CD4-positive, alpha-beta T cell (primary cell): ENCODE measurements around the gene ENTR1. TPM values are rescaled to one million over a fixed set of nuclear protein-coding genes. Genes with fewer than 3 reads are reported as not detected.

Source experiments
- ATAC-seq: fragments of 200-7000 bp; cut with Tn5 transposase; one replicate; pipeline ENCODE4 v1.10.0; 2022; ENCODE audit warnings: mild to moderate bottlenecking; ENCODE audit not compliant: poor library complexity
- CTCF ChIA-PET: fragments of 350-600 bp; sonication (Branson Sonifier 250); formaldehyde crosslinking; loops from one replicate; lab custom pipeline; 2021; ENCODE audit warnings: antibody characterized with exemption, inconsistent platforms; lab: Charles Lee
- POLR2A ChIA-PET: fragments of 350-600 bp; sonication (Branson Sonifier 250); formaldehyde crosslinking; loops from one replicate; lab custom pipeline; 2021; ENCODE audit warnings: antibody characterized with exemption, inconsistent platforms; lab: Charles Lee
- DNase-seq, 14 experiments: peaks; one replicate each; pipeline ENCODE4 v3.0.0-alpha.2; 2013 to 2020; ENCODE audit warnings: mixed read lengths in 2 of 14
- H3K27ac ChIP-seq, 2 donors: one replicate each; pipeline versions ENCODE4 v1.5.1 to v1.7.0; 2013; ENCODE audit warnings: low read length in 2 of 2, low read depth in 1 of 2, mild to moderate bottlenecking in 1 of 2
- H3K27me3 ChIP-seq, 2 experiments: 1 replicate in 1 of 2; 2 replicates in 1 of 2; pipeline versions ENCODE4 v1.6.1 to v1.7.0; 2013; ENCODE audit warnings: low read length in 2 of 2, control low read depth in 1 of 2, mild to moderate bottlenecking in 1 of 2, moderate library complexity in 1 of 2; ENCODE audit not compliant: insufficient read depth in 2 of 2, control insufficient read depth in 1 of 2
- H3K36me3 ChIP-seq: one replicate; pipeline ENCODE4 v1.6.1; 2013; ENCODE audit warnings: low read length, control low read depth; ENCODE audit not compliant: insufficient read depth
- H3K4me1 ChIP-seq: one replicate; pipeline ENCODE4 v1.6.1; 2013; ENCODE audit warnings: low read length, control low read depth; ENCODE audit not compliant: insufficient read depth
- H3K4me3 ChIP-seq: one replicate; pipeline ENCODE4 v1.5.1; 2013; ENCODE audit warnings: mild to moderate bottlenecking, low read length, moderate library complexity
- H3K9me3 ChIP-seq, 2 experiments: 1 replicate in 1 of 2; 2 replicates in 1 of 2; pipeline versions ENCODE4 v1.6.1 to v1.7.0; 2013; ENCODE audit warnings: low read length in 2 of 2, mild to moderate bottlenecking in 2 of 2, control low read depth in 1 of 2, moderate library complexity in 1 of 2; ENCODE audit not compliant: control insufficient read depth in 1 of 2, insufficient read depth in 1 of 2
- H3K27ac Mint-ChIP-seq: one replicate; pipeline ENCODE4 v1.8.0; 2020; ENCODE audit warnings: mixed read lengths
- H3K27me3 Mint-ChIP-seq: one replicate; pipeline ENCODE4 v1.8.0; 2021; ENCODE audit warnings: mixed read lengths
- H3K36me3 Mint-ChIP-seq: one replicate; pipeline ENCODE4 v1.8.0; 2021; ENCODE audit warnings: low read depth, mixed read lengths
- H3K4me1 Mint-ChIP-seq: one replicate; pipeline ENCODE4 v1.8.0; 2021; ENCODE audit warnings: low read depth, mixed read lengths
- H3K4me3 Mint-ChIP-seq: one replicate; pipeline ENCODE4 v1.8.0; 2020; ENCODE audit warnings: mild to moderate bottlenecking, mixed read lengths
- H3K9me3 Mint-ChIP-seq: one replicate; pipeline ENCODE4 v1.8.0; 2020; ENCODE audit warnings: mixed read lengths
- CTCF ChIP-seq: fragments of 200-600 bp; IDR thresholded peaks from one replicate; pipeline ENCODE4 v1.8.0; 2022; ENCODE audit warnings: antibody characterized with exemption, mild to moderate bottlenecking
- intact Hi-C, 2 experiments: fragments of 100-400 bp; cut with DNase I in 1 of 2; cut with micrococcal nuclease in 1 of 2; formaldehyde crosslinking; loops; one replicate each; pipeline versions ENCODE4 v1.15.1 to v1.9.0; 2023 to 2025; cut with DNase I, micrococcal nuclease
- total RNA-seq, 174 experiments: library from RNA in 2 of 174; stranded (reverse) in 2 of 174; gene quantifications; one replicate each; pipeline ENCODE4 v1.2.3 and lab custom pipeline; 2021 to 2026

The ENTR1 gene
- total RNA-seq, 2 experiments from 2014 or later = 37.7 to 43.2 TPM

- DNase-seq (no peak), ATAC-seq (no peak)
- Histone ChIP-seq H3K27ac (no peak overlapping the region), H3K9me3 (no peaks in the 10 kb centered on the region), H3K4me3 (no peak overlapping the region), H3K27me3 (peaks cover 4 to 7% of the 10 kb centered on the region in 2 experiments), H3K4me1 (peaks cover 4% of the 10 kb centered on the region), H3K36me3 (peaks cover 17% of the 10 kb centered on the region)
- intact Hi-C loops = no loop called here
- ChIA-PET POLR2A (no interaction called here), CTCF (no interaction called here)
- Mint-ChIP-seq H3K27ac (no peak overlapping the region), H3K36me3 (peaks cover 4% of the 10 kb centered on the region), H3K4me1 (no peaks in the 10 kb centered on the region), H3K27me3 (no peaks in the 10 kb centered on the region), H3K9me3 (no peaks in the 10 kb centered on the region), H3K4me3 (no peak overlapping the region)
- no peak for TF ChIP-seq CTCF
Observed at GRCh38 chr9:136376457-136376856, 34.0 kb downstream of the ENTR1 start.

GRCh38 chr9:136375096-136375495 is 35.3 kb downstream of the ENTR1 start:
- no peak for DNase-seq
- H3K27ac Mint-ChIP-seq = no peak overlapping the region
- ATAC-seq = no peak
- intact Hi-C loops = no loop called here
- Histone ChIP-seq H3K9me3 (no peaks in the 10 kb centered on the region), H3K27ac (no peak overlapping the region), H3K27me3 (peaks cover 4 to 7% of the 10 kb centered on the region in 2 experiments), H3K36me3 (peaks cover 5% of the 10 kb centered on the region), H3K4me1 (peaks cover 4% of the 10 kb centered on the region), H3K4me3 (no peak overlapping the region)
- no peaks in the 10 kb centered on the region for H3K36me3 Mint-ChIP-seq
- H3K27me3 Mint-ChIP-seq = no peaks in the 10 kb centered on the region
- H3K4me3 Mint-ChIP-seq = no peak overlapping the region
- CTCF ChIA-PET = interaction anchor here (0.9 kb wide), 1 partner anchor 11 kb away, joined by 3 read pairs; no protein-coding TSS in a partner anchor
- no peaks in the 10 kb centered on the region for H3K9me3 Mint-ChIP-seq
- POLR2A ChIA-PET = interaction anchor here (1.0 kb wide), 1 partner anchor 11 kb away, joined by 3 read pairs; the partner anchor contains the start of gene DNLZ
- no peaks in the 10 kb centered on the region for H3K4me1 Mint-ChIP-seq
- TF ChIP-seq CTCF = no peak

GRCh38 chr9:136374183-136374575 is 36.2 kb downstream of the ENTR1 start:
- Histone ChIP-seq H3K27me3 (peaks cover 4 to 7% of the 10 kb centered on the region in 2 experiments), H3K4me3 (no peak overlapping the region), H3K4me1 (peaks cover 4% of the 10 kb centered on the region), H3K27ac (no peak overlapping the region), H3K9me3 (no peaks in the 10 kb centered on the region), H3K36me3 (no peaks in the 10 kb centered on the region)
- H3K4me3 Mint-ChIP-seq = no peak overlapping the region
- TF ChIP-seq CTCF = no peak
- H3K9me3 Mint-ChIP-seq = no peaks in the 10 kb centered on the region
- H3K27me3 Mint-ChIP-seq = no peaks in the 10 kb centered on the region
- no peaks in the 10 kb centered on the region for H3K4me1 Mint-ChIP-seq
- H3K27ac Mint-ChIP-seq = no peak overlapping the region
- POLR2A ChIA-PET = interaction anchor here (1.0 kb wide), 1 partner anchor 10 kb away, joined by 3 read pairs; the partner anchor contains the start of gene DNLZ
- no peaks in the 10 kb centered on the region for H3K36me3 Mint-ChIP-seq
- intact Hi-C loops = no loop called here
- ATAC-seq (no peak), DNase-seq (no peak)
- CTCF ChIA-PET = no interaction called here
